GM23338 (cell line): ENCODE data around the gene USP51. TPM values are rescaled to one million over a fixed set of nuclear protein-coding genes. Genes with fewer than 3 reads are reported as not detected.
"Not testable (repeated sequence)": the region's sequence is repeated elsewhere in the genome, so short reads cannot be mapped to it uniquely, and the experiment has no call there.

Experiments used
- ATAC-seq: fragments of 200-7000 bp; cut with Tn5 transposase; 3 replicates; pipeline ENCODE4 v1.9.1; 2020
- DNase-seq: peaks from one replicate; pipeline ENCODE4 v3.0.0-alpha.2; 2015; ENCODE audit warnings: low spot score
- H2AFZ ChIP-seq: fragments of 200-600 bp; sonication (generic); 2 replicates; pipeline ENCODE4 v1.8.0; 2016; ENCODE audit warnings: antibody characterized with exemption, mild to moderate bottlenecking, moderate library complexity
- H3F3A ChIP-seq: fragments of 200-600 bp; sonication (generic); replicated peaks from 2 replicates; pipeline ENCODE4 v1.8.0; 2017; ENCODE audit warnings: antibody characterized with exemption, mixed run types, low read depth
- H3K27ac ChIP-seq: fragments of 200-600 bp; sonication (generic); 2 replicates; pipeline ENCODE4 v1.6.1; 2016; ENCODE audit warnings: low read depth
- H3K27me3 ChIP-seq: fragments of 200-600 bp; sonication (generic); 2 replicates; pipeline ENCODE4 v1.8.0; 2016; ENCODE audit warnings: mild to moderate bottlenecking, mixed run types, moderate library complexity; ENCODE audit not compliant: insufficient read depth
- H3K36me3 ChIP-seq: fragments of 200-600 bp; sonication (generic); 2 replicates; pipeline ENCODE4 v1.8.0; 2016; ENCODE audit warnings: mild to moderate bottlenecking; ENCODE audit not compliant: insufficient read depth
- H3K4me1 ChIP-seq: fragments of 200-600 bp; sonication (generic); 2 replicates; pipeline ENCODE4 v1.8.0; 2016; ENCODE audit warnings: mild to moderate bottlenecking, moderate library complexity; ENCODE audit not compliant: insufficient read depth
- H3K4me2 ChIP-seq: fragments of 200-600 bp; sonication (generic); 2 replicates; pipeline ENCODE4 v1.7.1; 2017; ENCODE audit warnings: mixed run types
- H3K4me3 ChIP-seq: fragments of 200-600 bp; sonication (generic); 2 replicates; pipeline ENCODE4 v1.6.1; 2016; ENCODE audit warnings: mixed run types
- H3K79me2 ChIP-seq: fragments of 200-600 bp; sonication (generic); replicated peaks from 2 replicates; pipeline ENCODE4 v1.8.0; 2017; ENCODE audit warnings: mild to moderate bottlenecking; ENCODE audit not compliant: insufficient read depth
- H3K9me2 ChIP-seq: fragments of 200-600 bp; sonication (generic); 2 replicates; pipeline ENCODE4 v1.8.0; 2017; ENCODE audit not compliant: insufficient read depth
- H4K20me1 ChIP-seq: fragments of 200-600 bp; sonication (generic); replicated peaks from 2 replicates; pipeline ENCODE4 v1.8.0; 2017; ENCODE audit warnings: mild to moderate bottlenecking; ENCODE audit not compliant: insufficient read depth
- H3K27ac Mint-ChIP-seq: 2 replicates; pipeline ENCODE4 v1.8.0; 2020; ENCODE audit warnings: inconsistent platforms, mild to moderate bottlenecking, moderate library complexity, mixed read lengths
- H3K27me3 Mint-ChIP-seq: 3 replicates; pipeline ENCODE4 v1.8.0; 2022; ENCODE audit warnings: low read depth, mild to moderate bottlenecking, moderate library complexity, mixed read lengths, inconsistent platforms; ENCODE audit not compliant: insufficient read depth, poor library complexity
- H3K36me3 Mint-ChIP-seq: 3 replicates; pipeline ENCODE4 v1.8.0; 2021; ENCODE audit warnings: low read depth, mild to moderate bottlenecking, inconsistent platforms, moderate library complexity, mixed read lengths
- H3K4me1 Mint-ChIP-seq: 3 replicates; pipeline ENCODE4 v1.8.0; 2020; ENCODE audit warnings: mild to moderate bottlenecking, inconsistent platforms, mixed read lengths
- H3K4me3 Mint-ChIP-seq: 3 replicates; pipeline ENCODE4 v1.8.0; 2021; ENCODE audit warnings: moderate library complexity, mild to moderate bottlenecking, inconsistent platforms, mixed read lengths
- H3K9me3 Mint-ChIP-seq: 3 replicates; pipeline ENCODE4 v1.8.0; 2020; ENCODE audit warnings: moderate library complexity, mild to moderate bottlenecking, inconsistent platforms, mixed read lengths
- polyA plus RNA-seq: library from polyadenylated mRNA; unstranded; fragments of >200 nt; fragmentation: Nextera tagmentation; extraction: Ambion mirVana; gene quantifications from 2 replicates; pipeline ENCODE4 v1.2.1, GENCODE V29; 2016
- total RNA-seq: library from RNA; depleted of rRNA; stranded (reverse); fragments of >200 nt; shearing (Covaris generic); gene quantifications from 2 replicates; pipeline ENCODE4 v1.2.3, GENCODE V29; 2014

The USP51 gene
- total and polyA plus RNA-seq, 2 experiments from 2014 or later = 3.5 to 5.5 TPM

- not testable (repeated sequence) for ATAC-seq, H3K4me3 ChIP-seq, DNase-seq, H3K4me1 Mint-ChIP-seq, H3K36me3 ChIP-seq, H3K27ac ChIP-seq, H3K79me2 ChIP-seq, H3K27ac Mint-ChIP-seq, H3K9me3 Mint-ChIP-seq, H3K4me3 Mint-ChIP-seq, H3K36me3 Mint-ChIP-seq, H3K4me2 ChIP-seq, H3F3A ChIP-seq, H3K27me3 ChIP-seq, H3K27me3 Mint-ChIP-seq, H3K9me2 ChIP-seq, H4K20me1 ChIP-seq, H3K4me1 ChIP-seq, H2AFZ ChIP-seq
Measured at GRCh38 chrX:55465108-55465507, 24.5 kb downstream of the USP51 start.

GRCh38 chrX:55464050-55464449, 25.6 kb downstream of the USP51 start:
- not testable (repeated sequence) for H3K36me3 ChIP-seq, H3K4me2 ChIP-seq, H2AFZ ChIP-seq, H3K27ac ChIP-seq, H3K27me3 ChIP-seq, H3K27ac Mint-ChIP-seq, H3K4me1 ChIP-seq, H4K20me1 ChIP-seq, H3K79me2 ChIP-seq, H3K4me1 Mint-ChIP-seq, H3K27me3 Mint-ChIP-seq, H3K36me3 Mint-ChIP-seq, DNase-seq, H3F3A ChIP-seq, H3K4me3 ChIP-seq, H3K9me2 ChIP-seq, H3K4me3 Mint-ChIP-seq, H3K9me3 Mint-ChIP-seq
- peak; percentile 87 for ATAC-seq

- not testable (repeated sequence) for H3K27ac Mint-ChIP-seq, H3F3A ChIP-seq, H3K36me3 Mint-ChIP-seq, H3K9me3 Mint-ChIP-seq, H3K4me1 ChIP-seq, H3K4me3 Mint-ChIP-seq, ATAC-seq, H3K27me3 Mint-ChIP-seq, H3K27me3 ChIP-seq, H2AFZ ChIP-seq, DNase-seq, H3K9me2 ChIP-seq, H3K36me3 ChIP-seq, H4K20me1 ChIP-seq, H3K79me2 ChIP-seq, H3K4me2 ChIP-seq, H3K4me1 Mint-ChIP-seq, H3K27ac ChIP-seq, H3K4me3 ChIP-seq
Measured at GRCh38 chrX:55459926-55460325, 29.7 kb downstream of the USP51 start.

GRCh38 chrX:55459426-55459825, 30.2 kb downstream of the USP51 start:
- not testable (repeated sequence) for H4K20me1 ChIP-seq, ATAC-seq, H3K27me3 Mint-ChIP-seq, H3K36me3 ChIP-seq, H3K4me1 Mint-ChIP-seq, H3F3A ChIP-seq, H3K4me3 Mint-ChIP-seq, H3K27me3 ChIP-seq, H3K9me2 ChIP-seq, H3K4me3 ChIP-seq, H3K9me3 Mint-ChIP-seq, H2AFZ ChIP-seq, H3K27ac ChIP-seq, H3K79me2 ChIP-seq, H3K36me3 Mint-ChIP-seq, H3K27ac Mint-ChIP-seq, DNase-seq, H3K4me2 ChIP-seq, H3K4me1 ChIP-seq

GRCh38 chrX:55455708-55456107, 33.9 kb downstream of the USP51 start:
- H4K20me1 ChIP-seq, H3K4me2 ChIP-seq, H3K79me2 ChIP-seq, H3K4me1 ChIP-seq, H3K27me3 ChIP-seq, H3K27ac ChIP-seq, H3K27ac Mint-ChIP-seq, H3K9me3 Mint-ChIP-seq, H3K27me3 Mint-ChIP-seq, H2AFZ ChIP-seq, H3F3A ChIP-seq, H3K4me3 Mint-ChIP-seq, DNase-seq, H3K4me3 ChIP-seq, H3K4me1 Mint-ChIP-seq, H3K9me2 ChIP-seq, H3K36me3 ChIP-seq, H3K36me3 Mint-ChIP-seq: not testable (repeated sequence)
- ATAC-seq = peak; percentile 77
